ENCODE data around the gene SNTA1. TPM values are rescaled to one million over a fixed set of nuclear protein-coding genes. Genes with fewer than 3 reads are reported as not detected.
"Not testable (repeated sequence)": the region's sequence is repeated elsewhere in the genome, so short reads cannot be mapped to it uniquely, and the experiment has no call there.

Gene SNTA1
- total RNA-seq: 108 TPM

DNA sequence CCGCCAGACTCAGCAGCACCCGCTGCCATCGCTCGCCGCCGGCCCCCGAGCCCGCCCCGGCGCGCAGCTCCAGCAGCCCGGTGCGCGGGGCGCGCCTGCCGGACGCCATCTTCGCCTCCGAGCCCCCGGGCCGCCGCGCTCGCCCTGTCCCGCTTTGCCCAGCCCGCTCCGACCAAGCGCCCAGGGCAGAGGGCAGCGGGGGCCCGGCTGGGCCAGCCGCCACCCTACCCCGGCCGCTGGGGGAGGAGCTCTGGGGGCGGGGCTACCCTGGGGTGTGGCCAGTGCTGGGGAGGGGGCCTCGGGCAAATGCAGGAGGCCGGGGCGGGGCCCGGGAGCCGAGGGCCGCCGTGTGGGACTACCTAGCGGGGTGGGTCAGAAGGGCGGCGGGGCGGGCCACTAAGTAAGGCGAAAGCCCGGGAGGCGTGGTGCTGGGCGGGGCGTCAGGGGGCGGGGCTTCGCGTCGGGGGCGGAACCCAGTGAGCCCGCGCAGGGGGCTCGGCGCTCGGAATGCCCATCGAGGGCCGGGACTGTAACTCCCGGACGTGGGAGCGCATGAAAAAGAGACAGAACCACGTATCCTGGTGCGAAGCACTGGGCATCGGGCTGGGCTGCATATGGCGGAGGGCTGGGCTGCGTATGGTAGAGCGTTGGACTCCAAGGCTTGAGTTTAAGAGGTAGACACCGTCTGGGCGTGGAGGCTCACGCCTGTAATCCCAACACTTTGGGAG is at the start of gene SNTA1:
SNTA1 (minus strand) TSS at position 252 of the 728 bp plus-strand sequence; CDS start at position 109, 143 bp downstream.
- no peaks in the 10 kb centered on the region for H3K9me3 ChIP-seq
- peak within 1 kb of the TSS; percentile 85 to 91 for H3K27ac ChIP-seq
- no peaks in the 10 kb centered on the region for H3K27me3 ChIP-seq
- TF ChIP-seq, protein P1, sequence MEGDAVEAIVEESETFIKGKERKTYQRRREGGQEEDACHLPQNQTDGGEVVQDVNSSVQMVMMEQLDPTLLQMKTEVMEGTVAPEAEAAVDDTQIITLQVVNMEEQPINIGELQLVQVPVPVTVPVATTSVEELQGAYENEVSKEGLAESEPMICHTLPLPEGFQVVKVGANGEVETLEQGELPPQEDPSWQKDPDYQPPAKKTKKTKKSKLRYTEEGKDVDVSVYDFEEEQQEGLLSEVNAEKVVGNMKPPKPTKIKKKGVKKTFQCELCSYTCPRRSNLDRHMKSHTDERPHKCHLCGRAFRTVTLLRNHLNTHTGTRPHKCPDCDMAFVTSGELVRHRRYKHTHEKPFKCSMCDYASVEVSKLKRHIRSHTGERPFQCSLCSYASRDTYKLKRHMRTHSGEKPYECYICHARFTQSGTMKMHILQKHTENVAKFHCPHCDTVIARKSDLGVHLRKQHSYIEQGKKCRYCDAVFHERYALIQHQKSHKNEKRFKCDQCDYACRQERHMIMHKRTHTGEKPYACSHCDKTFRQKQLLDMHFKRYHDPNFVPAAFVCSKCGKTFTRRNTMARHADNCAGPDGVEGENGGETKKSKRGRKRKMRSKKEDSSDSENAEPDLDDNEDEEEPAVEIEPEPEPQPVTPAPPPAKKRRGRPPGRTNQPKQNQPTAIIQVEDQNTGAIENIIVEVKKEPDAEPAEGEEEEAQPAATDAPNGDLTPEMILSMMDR (IDR thresholded peaks at IDR 0.05): no peak
- DNase-seq (ENCODE audit: low spot score in 2 of 2): peak; percentile 87 to 97
- intact Hi-C loops (cut with DNase I): loop anchor here (1.0 to 10.0 kb wide), 5 partner anchors 20 to 671 kb away; partner anchors contain the start of genes ACTL10, CDK5RAP1 and EIF2S2
- H3K4me1 ChIP-seq: peaks cover 9 to 23% of the 10 kb centered on the region in 2 donors
- no peaks in the 10 kb centered on the region for H3K36me3 ChIP-seq
- peak within 1 kb of the TSS; percentile 78 to 85 for H3K4me3 ChIP-seq

DNA sequence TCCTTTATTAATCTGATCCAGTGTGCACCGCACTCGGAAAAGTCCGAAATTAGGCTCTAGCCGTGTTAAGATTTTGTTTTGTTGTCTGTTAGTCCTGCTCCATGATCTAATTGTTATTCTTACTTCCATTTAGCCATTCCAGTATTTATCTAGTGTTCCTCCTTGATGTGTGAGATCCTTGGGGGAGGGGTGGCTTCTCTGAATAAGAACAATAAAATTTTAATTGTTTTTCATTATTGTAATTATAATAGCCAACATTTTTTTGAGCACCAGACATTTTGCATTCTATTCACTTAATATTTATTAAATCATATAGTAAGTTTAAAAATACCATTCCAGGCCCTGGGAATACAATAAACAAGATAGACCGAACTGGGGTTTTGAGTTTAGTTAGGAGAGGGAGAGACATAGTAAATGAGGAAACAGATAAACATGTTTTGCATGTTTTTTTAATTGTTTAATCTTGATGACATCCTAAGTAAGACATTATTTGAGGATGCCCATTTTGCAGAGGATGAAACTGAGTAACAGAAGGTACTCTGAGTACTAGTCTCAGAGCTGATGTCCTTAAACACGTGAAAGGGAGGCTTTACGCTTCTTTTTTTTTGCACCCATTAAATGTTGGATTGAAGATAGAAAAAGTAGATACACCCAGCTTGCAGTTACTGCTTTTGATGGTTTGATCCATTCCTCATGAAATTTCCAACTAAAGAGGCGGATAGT is 47.5 kb upstream of the SNTA1 start:
- DNase-seq (ENCODE audit: low spot score in 2 of 2): no peak
- peak overlapping the region; percentile 65 to 91 for H3K4me3 ChIP-seq
- H3K9me3 ChIP-seq: no peaks in the 10 kb centered on the region
- intact Hi-C loops (cut with DNase I): loop anchor here (2.0 to 5.0 kb wide), 3 partner anchors 66 to 156 kb away; no protein-coding TSS in a partner anchor
- peaks cover 0 to 18% of the 10 kb centered on the region in 2 donors for H3K4me1 ChIP-seq
- TF ChIP-seq, protein P1 (IDR thresholded peaks at IDR 0.05): no peak
- no peaks in the 10 kb centered on the region for H3K36me3 ChIP-seq
- H3K27ac ChIP-seq: peak overlapping the region in 1 of 2 donors; percentile 95
- H3K27me3 ChIP-seq: no peaks in the 10 kb centered on the region

DNA sequence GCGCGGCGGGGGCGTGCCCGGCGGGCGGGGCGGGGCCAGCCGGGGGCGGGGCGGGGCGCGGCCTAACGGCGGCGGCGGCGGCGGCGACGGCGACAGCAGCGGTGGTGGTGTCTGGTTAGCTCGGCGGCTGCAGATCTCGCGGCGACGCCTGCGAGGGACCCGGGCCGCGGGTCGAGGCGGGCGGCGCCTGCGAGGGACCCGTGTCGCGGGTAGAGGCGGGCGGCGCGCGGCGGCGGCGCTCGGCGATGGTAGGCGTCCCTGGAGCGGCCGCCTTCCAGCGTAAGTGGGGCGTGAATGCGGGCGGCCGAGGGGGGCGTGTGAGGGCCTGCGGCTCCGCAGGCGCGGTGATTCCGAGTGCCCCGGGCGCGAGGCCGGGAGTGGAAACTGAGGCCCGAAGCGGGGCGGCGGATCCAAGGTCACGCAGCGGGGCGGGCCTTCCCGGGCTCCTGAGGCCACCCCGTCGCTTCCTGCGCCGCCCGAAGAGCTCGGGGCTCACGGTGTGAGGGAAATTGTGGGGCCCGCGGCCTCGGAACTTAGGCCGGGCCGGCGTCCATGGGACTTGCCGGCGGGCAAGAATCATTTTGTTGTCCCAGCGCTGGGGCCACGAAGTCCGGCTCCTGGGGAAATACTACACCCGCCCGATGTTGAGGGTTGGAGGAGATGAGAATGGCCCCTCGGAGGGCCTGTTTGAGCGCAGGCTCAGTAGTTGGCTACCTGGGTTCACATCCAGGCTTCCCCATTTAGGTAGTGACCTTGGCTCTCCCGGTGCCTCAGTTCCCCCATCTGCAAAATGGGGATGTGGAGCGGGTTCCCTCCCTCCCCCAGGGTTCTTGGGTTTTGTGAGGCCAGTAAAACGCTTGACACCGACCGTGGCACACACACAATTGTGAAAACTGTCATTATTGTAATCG is 46.7 kb upstream of the SNTA1 start, which contains the start of gene CBFA2T2:
CBFA2T2 (plus strand) TSS at position 74 of the 911 bp plus-strand sequence; CDS start at position 246, 172 bp downstream.
- intact Hi-C loops (cut with DNase I): loop anchor here (2.0 to 5.0 kb wide), 3 partner anchors 67 to 157 kb away; no protein-coding TSS in a partner anchor
- no peaks in the 10 kb centered on the region for H3K9me3 ChIP-seq
- no peaks in the 10 kb centered on the region for H3K36me3 ChIP-seq
- H3K27me3 ChIP-seq: no peaks in the 10 kb centered on the region
- peak within 1 kb of the TSS; percentile 95 to 96 for H3K27ac ChIP-seq
- peak in 1 of 2 donors; percentile 67 for DNase-seq (ENCODE audit: low spot score in 2 of 2)
- peaks cover 0 to 18% of the 10 kb centered on the region in 2 donors for H3K4me1 ChIP-seq
- H3K4me3 ChIP-seq: peak within 1 kb of the TSS; percentile 65 to 91
- TF ChIP-seq, protein P1 (IDR thresholded peaks at IDR 0.05): no peak

DNA sequence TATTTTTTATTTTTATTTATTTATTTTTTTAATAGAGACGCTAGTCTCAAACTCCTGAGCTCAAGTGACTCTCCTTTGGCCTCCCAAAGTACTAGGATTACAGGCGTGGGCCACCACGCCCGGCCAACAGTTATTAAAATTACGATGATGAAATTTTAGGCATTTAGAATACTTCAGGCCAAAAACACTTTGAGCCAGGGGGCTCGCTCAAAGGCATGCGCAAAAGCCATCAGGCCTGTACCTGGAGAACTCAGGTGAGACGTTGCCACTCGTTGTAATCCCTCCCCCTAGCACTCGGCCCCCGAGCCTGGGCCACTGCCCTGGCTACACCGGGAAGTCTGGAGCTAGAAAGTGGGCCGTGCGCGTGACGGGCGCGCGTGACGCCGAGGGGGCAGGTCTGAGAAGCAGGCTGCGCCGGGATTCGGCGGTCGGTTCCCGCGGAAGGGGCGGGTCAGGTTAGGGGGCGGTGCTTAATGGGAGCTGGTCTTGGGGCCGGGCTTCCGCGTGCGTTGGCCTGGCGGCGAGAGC is 46.0 kb upstream of the SNTA1 start:
- TF ChIP-seq, protein P1 (IDR thresholded peaks at IDR 0.05): no peak
- DNase-seq (ENCODE audit: low spot score in 2 of 2): peak; percentile 95 to 100
- Histone ChIP-seq H3K4me1 (peaks cover 0 to 18% of the 10 kb centered on the region in 2 donors), H3K9me3 (no peaks in the 10 kb centered on the region), H3K4me3 (peak overlapping the region; percentile 65 to 91), H3K27ac (peak overlapping the region; percentile 91 to 96), H3K36me3 (no peaks in the 10 kb centered on the region), H3K27me3 (no peaks in the 10 kb centered on the region)
- intact Hi-C loops (cut with DNase I): loop anchor here (2.0 to 5.0 kb wide), 6 partner anchors 47 to 243 kb away; partner anchors contain the start of genes CDK5RAP1, SNTA1 and ZNF341

DNA sequence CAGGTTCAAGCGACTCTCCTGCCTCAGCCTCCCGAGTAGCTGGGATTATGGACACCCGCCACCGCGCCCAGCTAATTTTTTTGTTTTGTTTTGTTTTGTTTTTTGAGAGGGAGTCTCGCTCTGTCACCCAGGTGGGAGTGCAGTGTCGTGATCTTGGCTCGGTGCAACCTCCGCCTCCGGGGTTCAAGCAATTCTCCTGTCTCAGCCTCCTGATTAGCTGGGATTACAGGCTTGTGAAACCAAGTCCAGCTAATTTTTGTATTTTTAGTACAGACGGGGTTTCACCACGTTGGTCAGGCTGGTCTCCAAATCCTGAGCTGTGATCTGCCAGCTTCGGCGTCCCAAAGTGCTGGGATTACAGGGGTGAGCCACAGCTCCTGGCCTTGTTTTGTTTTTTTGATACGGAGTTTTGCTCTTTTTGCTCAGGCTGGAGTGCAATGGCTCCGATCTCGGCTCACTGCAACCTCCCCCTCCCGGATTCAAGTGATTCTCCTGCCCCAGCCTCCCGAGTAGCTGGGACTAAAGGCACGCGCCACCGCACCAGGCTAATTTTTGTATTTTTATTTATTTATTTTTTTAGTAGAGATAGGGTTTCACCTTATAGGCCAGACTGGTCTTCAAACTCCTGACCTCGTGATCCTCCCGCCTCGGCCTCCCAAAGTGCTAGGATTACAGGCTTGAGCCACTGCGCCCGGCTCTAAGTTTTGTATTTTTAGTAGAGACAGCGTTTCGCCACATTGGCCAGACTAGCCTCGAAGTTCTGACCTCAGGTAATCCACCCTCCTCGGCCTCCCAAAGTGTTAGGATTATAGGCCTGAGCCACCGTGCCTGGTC is 45.3 kb upstream of the SNTA1 start:
- Histone ChIP-seq H3K4me3 (peak overlapping the region; percentile 65 to 91), H3K27ac (peak overlapping the region; percentile 91 to 96), H3K4me1 (peaks cover 0 to 18% of the 10 kb centered on the region in 2 donors)
- not testable (repeated sequence) for H3K27me3 ChIP-seq, H3K36me3 ChIP-seq, H3K9me3 ChIP-seq
- DNase-seq (ENCODE audit: low spot score in 2 of 2): peak in 1 of 2 donors; percentile 50
- intact Hi-C loops (cut with DNase I): loop anchor here (5.0 kb wide), 3 partner anchors 47 to 243 kb away; partner anchors contain the start of genes CDK5RAP1, SNTA1 and ZNF341
